Trophoblast cell (in vitro differentiated cells and primary cell): ENCODE measurements around the gene KPNA1.
A peak's percentile ranks its signal among the peaks of the same experiment; 100 is the strongest.

Experiments
- DNase-seq, 2 donors: peaks; one replicate each; pipeline ENCODE4 v3.0.0-alpha.2; 2016
- H2AFZ ChIP-seq: 2 replicates; pipeline ENCODE4 v1.6.1; 2013; ENCODE audit warnings: low read length, moderate library complexity, mild to moderate bottlenecking; ENCODE audit not compliant: insufficient read depth, poor library complexity
- H2AK5ac ChIP-seq: 2 replicates; pipeline ENCODE4 v1.6.1; 2013; ENCODE audit warnings: mild to moderate bottlenecking, low read length
- H2BK120ac ChIP-seq: 2 replicates; pipeline ENCODE4 v1.6.1; 2013; ENCODE audit warnings: low read length, mild to moderate bottlenecking, moderate library complexity; ENCODE audit not compliant: insufficient read depth, poor library complexity
- H2BK12ac ChIP-seq: 2 replicates; pipeline ENCODE4 v1.6.1; 2013; ENCODE audit warnings: mild to moderate bottlenecking, low read length, moderate library complexity
- H2BK5ac ChIP-seq: 2 replicates; pipeline ENCODE4 v1.6.1; 2013; ENCODE audit warnings: low read length, low read depth, moderate library complexity, mild to moderate bottlenecking; ENCODE audit not compliant: poor library complexity
- H3K14ac ChIP-seq: 2 replicates; pipeline ENCODE4 v1.6.1; 2013; ENCODE audit warnings: mild to moderate bottlenecking, low read length
- H3K18ac ChIP-seq: 2 replicates; pipeline ENCODE4 v1.6.1; 2013; ENCODE audit warnings: mild to moderate bottlenecking, low read length
- H3K23ac ChIP-seq: 2 replicates; pipeline ENCODE4 v1.6.1; 2013; ENCODE audit warnings: low read length
- H3K27ac ChIP-seq: 2 replicates; pipeline ENCODE4 v1.5.1; 2013; ENCODE audit warnings: low read depth, mild to moderate bottlenecking, inconsistent platforms, low read length, moderate library complexity
- H3K27me3 ChIP-seq: 2 replicates; pipeline ENCODE4 v1.6.1; 2013; ENCODE audit warnings: inconsistent platforms, mild to moderate bottlenecking, low read length, moderate library complexity; ENCODE audit not compliant: insufficient read depth
- H3K36me3 ChIP-seq, 2 experiments: 1 replicate in 1 of 2; 2 replicates in 1 of 2; pipeline ENCODE4 v1.6.1; 2013; ENCODE audit warnings: low read length in 2 of 2, mild to moderate bottlenecking in 2 of 2, moderate library complexity in 1 of 2; ENCODE audit not compliant: insufficient read depth in 2 of 2, control insufficient read depth in 1 of 2
- H3K4ac ChIP-seq: 2 replicates; pipeline ENCODE4 v1.6.1; 2013; ENCODE audit warnings: low read depth, mild to moderate bottlenecking, low read length, moderate library complexity
- H3K4me1 ChIP-seq, 2 experiments: 1 replicate in 1 of 2; 2 replicates in 1 of 2; pipeline ENCODE4 v1.6.1; 2013; ENCODE audit warnings: low read length in 2 of 2, mild to moderate bottlenecking in 2 of 2, moderate library complexity in 1 of 2; ENCODE audit not compliant: insufficient read depth in 2 of 2, control insufficient read depth in 1 of 2
- H3K4me2 ChIP-seq: 2 replicates; pipeline ENCODE4 v1.6.1; 2013; ENCODE audit warnings: inconsistent platforms, mild to moderate bottlenecking, low read length, moderate library complexity
- H3K4me3 ChIP-seq: 2 replicates; pipeline ENCODE4 v1.5.1; 2013; ENCODE audit warnings: mild to moderate bottlenecking, low read depth, low read length, inconsistent platforms
- H3K79me1 ChIP-seq: one replicate; pipeline ENCODE4 v1.6.1; 2013; ENCODE audit warnings: low read length
- H3K79me2 ChIP-seq: 2 replicates; pipeline ENCODE4 v1.6.1; 2013; ENCODE audit warnings: low read length, mild to moderate bottlenecking; ENCODE audit not compliant: control insufficient read depth, insufficient read depth, poor library complexity
- H3K9ac ChIP-seq: 2 replicates; pipeline ENCODE4 v1.6.1; 2013; ENCODE audit warnings: mild to moderate bottlenecking, low read length
- H3K9me3 ChIP-seq: 2 replicates; pipeline ENCODE4 v1.6.1; 2013; ENCODE audit warnings: low read depth, mild to moderate bottlenecking, control low read depth, inconsistent platforms, low read length; ENCODE audit not compliant: insufficient read depth
- H4K12ac ChIP-seq: 2 replicates; pipeline ENCODE4 v1.6.1; 2013; ENCODE audit warnings: low read depth, mild to moderate bottlenecking, low read length, moderate library complexity
- H4K8ac ChIP-seq: 2 replicates; pipeline ENCODE4 v1.6.1; 2013; ENCODE audit warnings: low read depth, mild to moderate bottlenecking, low read length, moderate library complexity
- H4K91ac ChIP-seq: one replicate; pipeline ENCODE4 v1.6.1; 2013; ENCODE audit warnings: low read depth, mild to moderate bottlenecking, low read length, moderate library complexity
- WGBS: extraction: QIAGEN DNeasy Blood & Tissue Kit; methylation state at CpG from one replicate; pipeline ENCODE4 v1.1.7; 2013; ENCODE audit warnings: missing lambda C conversion rate; ENCODE audit not compliant: insufficient read length, insufficient coverage; ENCODE audit errors: extremely low coverage; 5-methylcytosine and 5-hydroxymethylcytosine counted together

Gene KPNA1

GRCh38 chr3:122462406-122462805, 52.3 kb downstream of the KPNA1 start:
- Histone ChIP-seq H4K91ac (no peak overlapping the region), H3K18ac (no peak overlapping the region), H2BK5ac (no peak overlapping the region), H3K4ac (no peak overlapping the region), H3K14ac (no peak overlapping the region), H2AFZ (no peak overlapping the region), H3K4me2 (no peak overlapping the region), H3K23ac (no peak overlapping the region), H2BK120ac (no peak overlapping the region), H3K4me3 (no peak overlapping the region), H2BK12ac (no peak overlapping the region), H3K79me1 (no peaks in the 10 kb centered on the region), H3K4me1 (no peaks in the 10 kb centered on the region), H4K12ac (no peak overlapping the region), H2AK5ac (no peak overlapping the region), H3K27me3 (no peaks in the 10 kb centered on the region), H3K9me3 (no peaks in the 10 kb centered on the region), H3K27ac (no peak overlapping the region), H3K79me2 (no peaks in the 10 kb centered on the region), H3K9ac (no peak overlapping the region), H4K8ac (no peak overlapping the region), H3K36me3 (peaks cover 13 to 18% of the 10 kb centered on the region in 2 experiments)
- no CpG with 5 or more reads among the region's 1 CpG for WGBS
- no peak for DNase-seq

GRCh38 chr3:122461806-122462205, 52.9 kb downstream of the KPNA1 start:
- Histone ChIP-seq H2BK120ac (no peak overlapping the region), H3K9me3 (no peaks in the 10 kb centered on the region), H3K4me1 (no peaks in the 10 kb centered on the region), H4K12ac (no peak overlapping the region), H2AK5ac (no peak overlapping the region), H3K9ac (no peak overlapping the region), H3K14ac (no peak overlapping the region), H3K23ac (no peak overlapping the region), H3K4ac (no peak overlapping the region), H2BK12ac (no peak overlapping the region), H3K4me2 (no peak overlapping the region), H3K27ac (no peak overlapping the region), H3K4me3 (no peak overlapping the region), H2BK5ac (no peak overlapping the region), H3K36me3 (peaks cover 13 to 18% of the 10 kb centered on the region in 2 experiments), H3K18ac (no peak overlapping the region), H3K79me1 (no peaks in the 10 kb centered on the region), H4K8ac (no peak overlapping the region), H3K27me3 (no peaks in the 10 kb centered on the region), H4K91ac (no peak overlapping the region), H3K79me2 (no peaks in the 10 kb centered on the region), H2AFZ (no peak overlapping the region)
- no CpG with 5 or more reads among the region's 3 CpGs for WGBS
- no peak for DNase-seq

- WGBS = no CpG with 5 or more reads among the region's 4 CpGs
- H4K12ac ChIP-seq = no peak overlapping the region
Measured at GRCh38 chr3:122458992-122459391, 55.7 kb downstream of the KPNA1 start.

DNA sequence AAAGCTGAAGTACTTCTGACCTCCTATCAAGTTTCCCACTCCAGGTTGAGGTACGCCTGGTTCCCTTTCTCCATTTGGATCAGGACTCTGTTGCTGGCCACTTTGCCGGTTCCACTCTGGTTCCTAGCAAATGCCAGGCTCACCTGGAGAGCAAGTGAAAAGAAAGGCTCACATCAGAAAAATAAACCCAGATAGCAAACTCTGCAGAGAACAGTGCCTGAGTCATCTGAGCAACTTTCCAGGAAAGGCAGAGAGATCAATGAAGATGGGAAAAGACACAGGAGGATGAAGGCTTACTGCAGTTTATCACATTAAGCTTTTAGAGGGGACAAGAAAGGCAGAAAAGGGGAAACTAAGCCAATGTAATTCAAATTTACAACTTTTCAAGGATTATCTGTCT, 57.0 kb downstream of the KPNA1 start:
- no peak overlapping the region for H2BK120ac ChIP-seq
- no peak overlapping the region for H3K23ac ChIP-seq
- no peaks in the 10 kb centered on the region for H3K79me2 ChIP-seq
- no peaks in the 10 kb centered on the region for H3K4me1 ChIP-seq
- no peak overlapping the region for H3K4me2 ChIP-seq
- no peak overlapping the region for H3K14ac ChIP-seq
- H3K18ac ChIP-seq = no peak overlapping the region
- no peaks in the 10 kb centered on the region for H3K9me3 ChIP-seq
- H4K8ac ChIP-seq = no peak overlapping the region
- H3K27ac ChIP-seq = no peak overlapping the region
- H3K4ac ChIP-seq = no peak overlapping the region
- H2AFZ ChIP-seq = no peak overlapping the region
- no peak for DNase-seq
- no peak overlapping the region for H2AK5ac ChIP-seq
- H4K12ac ChIP-seq = no peak overlapping the region
- no peak overlapping the region for H2BK12ac ChIP-seq
- H2BK5ac ChIP-seq = no peak overlapping the region
- no peaks in the 10 kb centered on the region for H3K27me3 ChIP-seq
- no peaks in the 10 kb centered on the region for H3K79me1 ChIP-seq
- no peak overlapping the region for H3K9ac ChIP-seq
- peaks cover 10 to 20% of the 10 kb centered on the region in 2 experiments for H3K36me3 ChIP-seq
- no CpG with 5 or more reads among the region's 2 CpGs for WGBS
- no peak overlapping the region for H4K91ac ChIP-seq
- H3K4me3 ChIP-seq = no peak overlapping the region

More at GRCh38 chr3:122458992-122459391, 55.7 kb downstream of the KPNA1 start:
- DNase-seq = peak in 1 of 2 donors; percentile 65
- no peak overlapping the region for H2BK120ac ChIP-seq
- H3K79me1 ChIP-seq = no peaks in the 10 kb centered on the region
- H2AFZ ChIP-seq = no peak overlapping the region
- no peak overlapping the region for H3K14ac ChIP-seq
- H3K9ac ChIP-seq = no peak overlapping the region
- H2AK5ac ChIP-seq = no peak overlapping the region
- no peak overlapping the region for H3K18ac ChIP-seq
- H3K36me3 ChIP-seq = peaks cover 9 to 16% of the 10 kb centered on the region in 2 experiments
- no peaks in the 10 kb centered on the region for H3K9me3 ChIP-seq
- no peak overlapping the region for H3K4me2 ChIP-seq
- H3K27me3 ChIP-seq = no peaks in the 10 kb centered on the region
- H2BK5ac ChIP-seq = no peak overlapping the region
- no peak overlapping the region for H4K91ac ChIP-seq
- no peak overlapping the region for H3K23ac ChIP-seq
- H4K8ac ChIP-seq = no peak overlapping the region
- H3K27ac ChIP-seq = no peak overlapping the region
- H3K4me3 ChIP-seq = no peak overlapping the region
- H3K4ac ChIP-seq = no peak overlapping the region
- no peaks in the 10 kb centered on the region for H3K79me2 ChIP-seq
- no peak overlapping the region for H2BK12ac ChIP-seq
- H3K4me1 ChIP-seq = no peaks in the 10 kb centered on the region
